ENCODE measurements around the gene LMF1. TPM values are rescaled to one million over a fixed set of nuclear protein-coding genes. Genes with fewer than 3 reads are reported as not detected.
A peak's percentile ranks its signal among the peaks of the same experiment; 100 is the strongest.

Gene LMF1
- total RNA-seq, 3 donors from 2014 or later (not counting 1 experiment from before 2014, with no cell fraction given): 28.2 to 42.2 (median 41.2) TPM

- H3K36me3 Mint-ChIP-seq: no peaks in the 10 kb centered on the region
- H3K27me3 Mint-ChIP-seq (ENCODE audit: low read depth in 2 of 2): peaks cover 4 to 18% of the 10 kb centered on the region in 2 donors
- no peak overlapping the region for H3K4me3 ChIP-seq (ENCODE audit: low read length)
- no peak for DNase-seq
- H3K4me1 ChIP-seq (ENCODE audit: control insufficient read depth, insufficient read depth, low read length): peaks cover 10% of the 10 kb centered on the region
- 77% methylated on average over 8 of the region's 8 CpGs for WGBS (ENCODE audit: insufficient coverage)
- peaks cover 10% of the 10 kb centered on the region for H3K27me3 ChIP-seq (ENCODE audit: control insufficient read depth, insufficient read depth, low read length)
- no peaks in the 10 kb centered on the region for H3K9me3 ChIP-seq (ENCODE audit: control insufficient read depth, insufficient read depth, low read length)
- H3K27ac Mint-ChIP-seq: no peak overlapping the region
- no peaks in the 10 kb centered on the region for H3K9me3 Mint-ChIP-seq
- H3K4me1 Mint-ChIP-seq: peaks cover 5 to 6% of the 10 kb centered on the region in 2 donors
- no peak overlapping the region for H3K4me3 Mint-ChIP-seq
- no peak for TF ChIP-seq CTCF (IDR thresholded peaks at IDR 0.05)
- no peaks in the 10 kb centered on the region for H3K36me3 ChIP-seq (ENCODE audit: control insufficient read depth, insufficient read depth, low read length)
- no peak overlapping the region for H3K27ac ChIP-seq (ENCODE audit: low read length)
- intact Hi-C loops (cut with micrococcal nuclease): no loop called here
- ATAC-seq: peak in 1 of 3 donors; percentile 4
Measured at GRCh38 chr16:977896-978295, 7.1 kb upstream of the LMF1 start.

- Histone ChIP-seq H3K4me1 (ENCODE audit: control insufficient read depth, insufficient read depth, low read length) (peaks cover 10% of the 10 kb centered on the region), H3K36me3 (ENCODE audit: control insufficient read depth, insufficient read depth, low read length) (no peaks in the 10 kb centered on the region), H3K9me3 (ENCODE audit: control insufficient read depth, insufficient read depth, low read length) (no peaks in the 10 kb centered on the region), H3K27ac (ENCODE audit: low read length) (no peak overlapping the region), H3K4me3 (ENCODE audit: low read length) (no peak overlapping the region), H3K27me3 (ENCODE audit: control insufficient read depth, insufficient read depth, low read length) (peaks cover 7% of the 10 kb centered on the region)
- peaks cover 5 to 6% of the 10 kb centered on the region in 2 donors for H3K4me1 Mint-ChIP-seq
- H3K27me3 Mint-ChIP-seq (ENCODE audit: low read depth in 2 of 2): peaks cover 0 to 18% of the 10 kb centered on the region in 2 donors
- H3K36me3 Mint-ChIP-seq: no peaks in the 10 kb centered on the region
- no peak for TF ChIP-seq CTCF (IDR thresholded peaks at IDR 0.05)
- 69% methylated on average over 28 of the region's 28 CpGs for WGBS (ENCODE audit: insufficient coverage)
- no peaks in the 10 kb centered on the region for H3K9me3 Mint-ChIP-seq
- no peak overlapping the region for H3K4me3 Mint-ChIP-seq
- ATAC-seq (no peak), DNase-seq (no peak)
- intact Hi-C loops (cut with micrococcal nuclease): no loop called here
- no peak overlapping the region for H3K27ac Mint-ChIP-seq
Measured at GRCh38 chr16:977081-977701, 6.4 kb upstream of the LMF1 start.

GRCh38 chr16:976389-976931 lies 5.7 kb upstream of the LMF1 start:
- H3K36me3 Mint-ChIP-seq: no peaks in the 10 kb centered on the region
- intact Hi-C loops (cut with micrococcal nuclease): no loop called here
- ATAC-seq: no peak
- peaks cover 0 to 18% of the 10 kb centered on the region in 2 donors for H3K27me3 Mint-ChIP-seq (ENCODE audit: low read depth in 2 of 2)
- H3K4me1 Mint-ChIP-seq: peaks cover 6% of the 10 kb centered on the region in 2 donors
- H3K4me3 Mint-ChIP-seq: no peak overlapping the region
- H3K27ac ChIP-seq (ENCODE audit: low read length): no peak overlapping the region
- DNase-seq: peak in 1 of 2 donors; percentile 45
- H3K27me3 ChIP-seq (ENCODE audit: control insufficient read depth, insufficient read depth, low read length): peaks cover 7% of the 10 kb centered on the region
- no peaks in the 10 kb centered on the region for H3K9me3 ChIP-seq (ENCODE audit: control insufficient read depth, insufficient read depth, low read length)
- H3K27ac Mint-ChIP-seq: no peak overlapping the region
- H3K4me1 ChIP-seq (ENCODE audit: control insufficient read depth, insufficient read depth, low read length): peaks cover 11% of the 10 kb centered on the region
- no peak overlapping the region for H3K4me3 ChIP-seq (ENCODE audit: low read length)
- no peaks in the 10 kb centered on the region for H3K9me3 Mint-ChIP-seq
- H3K36me3 ChIP-seq (ENCODE audit: control insufficient read depth, insufficient read depth, low read length): no peaks in the 10 kb centered on the region
- no peak for TF ChIP-seq CTCF (IDR thresholded peaks at IDR 0.05)
- 74% methylated on average over 24 of the region's 24 CpGs for WGBS (ENCODE audit: insufficient coverage)

Data from natural killer cell (primary cell).